RPMI8226 (cell line): ENCODE data around the gene GORASP1.
"Not testable (repeated sequence)": the region's sequence is repeated elsewhere in the genome, so short reads cannot be mapped to it uniquely, and the experiment has no call there.

Experiments
- DNase-seq: peaks from one replicate; pipeline ENCODE4 v3.0.0-alpha.2; 2015

The GORASP1 gene

DNA sequence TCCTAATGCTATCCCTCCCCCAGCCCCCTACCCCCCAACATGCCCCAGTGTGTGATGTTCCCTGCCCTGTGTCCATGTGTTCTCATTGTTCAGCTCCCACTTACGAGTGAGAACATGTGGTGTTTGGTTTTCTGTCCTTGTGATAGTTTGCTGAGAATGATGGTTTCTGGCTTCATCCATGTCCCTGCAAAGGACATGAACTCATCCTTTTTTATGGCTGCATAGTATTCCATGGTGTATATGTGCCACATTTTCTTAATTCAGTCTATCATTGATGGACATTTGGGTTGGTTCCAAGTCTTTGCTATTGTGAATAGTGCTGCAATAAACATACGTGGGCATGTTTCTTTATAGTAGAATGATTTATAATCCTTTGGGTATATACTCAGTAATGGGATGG, 46.2 kb downstream of the GORASP1 start:
- not testable (repeated sequence) for DNase-seq

DNA sequence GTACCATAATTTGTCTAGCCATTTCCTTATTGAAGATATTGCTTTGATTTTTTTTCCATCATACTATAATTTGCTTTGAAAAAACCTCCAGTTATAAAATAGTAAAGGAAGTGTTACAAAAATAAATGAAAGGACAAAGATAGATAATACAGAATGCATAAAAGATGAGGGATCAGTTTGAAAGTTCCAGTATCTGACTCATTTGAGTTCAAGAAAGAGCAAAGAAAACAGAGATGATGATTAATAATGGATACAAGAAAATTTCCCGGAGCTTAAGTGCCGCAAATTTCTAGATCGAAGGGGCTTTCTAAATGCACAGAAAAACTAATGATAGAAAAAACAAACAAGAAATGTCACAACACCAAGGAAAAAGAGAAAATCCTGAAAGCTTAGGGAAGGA, 51.3 kb downstream of the GORASP1 start:
- DNase-seq = no peak

DNA sequence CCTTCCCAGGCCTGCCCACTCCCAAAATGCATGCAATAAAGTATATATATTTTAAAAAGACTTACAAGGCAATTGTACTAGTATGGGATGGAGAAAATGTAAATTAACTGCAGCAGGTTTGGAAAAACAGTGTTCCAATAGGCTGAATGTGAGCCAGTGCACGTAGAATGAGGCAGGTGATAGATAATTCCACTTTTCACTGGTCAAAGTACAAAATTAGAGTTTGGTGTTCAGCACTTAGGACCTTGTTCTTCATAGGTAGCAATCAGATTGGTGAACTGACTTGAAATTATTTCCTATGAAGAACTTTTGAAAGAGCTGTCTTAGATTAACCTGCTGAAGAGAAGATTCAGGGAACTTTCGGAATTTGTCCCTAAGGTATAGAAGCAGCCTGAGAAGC, 53.7 kb downstream of the GORASP1 start:
- DNase-seq = no peak

DNA sequence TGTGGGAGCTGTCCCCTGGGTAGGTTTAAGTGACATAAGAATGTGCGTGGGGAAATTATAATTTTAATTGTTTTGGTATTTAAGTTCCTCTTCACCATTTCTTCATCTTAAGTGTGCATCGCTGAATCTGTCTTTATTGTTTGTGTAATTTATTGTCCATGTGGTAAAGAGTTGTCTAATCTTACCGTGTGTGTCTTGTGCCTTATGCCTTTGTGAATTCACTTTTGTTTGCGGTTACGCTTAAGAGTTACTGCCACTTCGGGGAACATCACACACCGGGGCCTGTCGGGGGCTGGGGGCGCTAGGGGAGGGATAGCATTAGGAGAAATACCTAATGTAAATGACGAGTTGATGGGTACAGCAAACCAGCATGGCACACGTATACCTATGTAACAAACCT, 54.8 kb downstream of the GORASP1 start:
- DNase-seq = no peak

DNA sequence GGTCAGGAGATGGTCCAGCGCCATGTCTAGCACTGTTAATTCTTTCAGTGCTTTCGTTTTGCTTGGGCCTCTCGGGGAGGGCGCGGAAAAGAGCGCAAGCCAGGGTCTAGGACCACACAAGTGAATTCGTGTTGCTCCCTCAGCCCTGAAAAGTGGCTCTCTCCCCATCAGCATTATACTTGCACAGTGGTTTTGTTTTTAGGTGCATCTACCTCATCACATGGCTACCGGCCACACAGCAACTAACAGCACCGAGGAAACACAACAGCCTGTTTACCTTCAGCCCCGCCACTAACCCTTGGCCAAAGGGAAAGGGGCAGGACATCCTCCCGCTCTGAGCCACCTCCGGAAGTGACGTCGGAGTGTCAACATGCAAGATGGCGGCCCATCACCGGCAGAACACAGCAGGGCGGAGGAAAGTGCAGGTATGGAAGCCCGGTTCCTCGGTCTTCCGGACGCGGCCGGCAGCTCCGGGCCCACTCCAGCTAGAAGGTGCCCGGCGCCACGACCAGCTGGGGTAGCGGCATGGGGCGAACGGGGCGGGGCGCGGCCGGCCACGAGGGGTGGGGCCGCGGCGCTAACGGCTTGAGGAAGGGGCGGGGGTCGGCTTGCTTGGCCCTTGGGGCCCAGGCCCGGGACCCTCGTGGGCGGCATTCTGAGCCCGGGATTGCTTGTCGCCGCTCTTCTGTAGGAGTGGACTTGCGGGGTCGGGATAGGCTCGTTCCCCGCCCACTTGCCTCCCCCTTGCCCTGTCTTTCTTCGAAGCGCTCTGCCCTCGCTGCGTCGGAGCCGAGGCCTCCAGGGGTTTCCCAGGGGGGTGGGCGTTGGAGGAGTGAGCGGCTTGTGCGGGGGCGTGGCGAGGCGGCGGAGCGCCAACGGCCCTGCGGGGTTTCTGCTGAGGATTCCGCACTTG, 55.5 kb downstream of the GORASP1 start, which contains the start of the genes SCN11A and WDR48:
Gene SCN11A (minus strand): TSS at position 296 of the 913 bp plus-strand sequence. CDS start 101,582 bp downstream, outside the sequence.
Gene WDR48 (plus strand): TSS at position 368 of the 913 bp plus-strand sequence. CDS start 10 bp downstream, at position 378.
- DNase-seq = peak; percentile 95

DNA sequence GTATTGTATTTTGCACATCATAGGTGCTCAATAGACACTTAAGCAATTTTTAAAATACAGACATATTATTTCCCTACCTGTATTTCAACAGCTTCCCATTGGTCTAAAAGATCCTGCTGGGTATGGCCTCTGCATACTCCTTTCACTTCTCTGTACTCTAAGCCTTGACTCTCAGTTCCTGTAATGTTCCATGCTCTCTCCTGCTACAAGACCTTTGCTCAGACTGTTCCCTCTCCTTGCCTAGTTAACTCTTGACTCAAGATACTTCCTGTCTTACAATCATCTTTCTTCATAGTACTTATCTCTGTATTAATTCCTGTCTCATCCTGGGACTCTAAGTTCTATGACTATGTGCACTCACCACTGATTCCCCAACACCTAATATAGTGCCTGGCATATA, 57.4 kb downstream of the GORASP1 start:
- DNase-seq = peak; percentile 22
